ENCODE results near the gene STAC2.
A peak's percentile ranks its signal among the peaks of the same experiment; 100 is the strongest.
"Not testable (repeated sequence)": the region's sequence is repeated elsewhere in the genome, so short reads cannot be mapped to it uniquely, and the experiment has no call there.

Gene STAC2

DNA sequence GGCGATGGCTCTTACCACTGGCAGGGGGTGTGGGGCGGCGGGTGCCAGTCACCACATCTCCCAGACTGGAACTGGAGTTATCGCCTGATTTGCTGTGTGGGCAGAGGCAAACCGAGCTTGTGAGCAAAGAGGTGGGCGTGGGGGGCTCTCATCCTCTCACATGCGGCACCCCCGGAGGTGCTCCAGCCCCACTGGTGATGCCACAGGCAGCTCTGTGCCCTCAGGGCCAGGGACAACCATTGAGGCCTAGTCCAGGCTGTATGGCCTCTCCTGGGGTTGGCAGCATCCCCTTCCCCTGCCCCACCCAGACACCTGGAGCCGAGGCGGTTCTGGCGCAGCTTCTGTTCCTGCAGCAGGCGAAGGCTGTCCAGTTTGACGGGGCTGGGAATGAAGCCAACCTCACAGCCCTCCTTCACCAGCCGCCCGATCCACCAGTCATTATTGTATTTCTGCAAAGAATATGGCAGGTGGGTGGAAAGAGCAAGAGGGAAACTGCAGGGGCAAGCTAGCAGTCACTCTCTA lies 39.2 kb downstream of the STAC2 start:
- DNase-seq = no peak

DNA sequence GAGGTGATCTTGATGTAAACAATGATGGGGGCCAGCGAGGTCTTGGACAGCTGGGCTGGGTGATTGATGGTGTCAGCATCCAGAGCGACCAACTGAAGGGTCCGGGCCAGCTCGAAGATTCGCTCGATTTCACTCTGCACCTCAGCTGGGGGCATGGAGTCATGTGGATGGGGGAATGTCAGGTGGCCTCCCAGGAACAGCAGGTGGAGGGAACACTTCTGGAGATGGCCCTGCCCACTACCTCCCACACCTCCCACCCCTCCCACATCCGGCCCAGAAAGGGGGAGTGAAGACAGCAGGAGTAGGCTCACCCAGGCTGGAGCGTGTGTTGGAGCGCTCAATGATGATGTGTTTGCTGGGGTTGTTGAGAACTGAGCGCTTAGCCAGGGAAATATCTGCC lies 42.0 kb downstream of the STAC2 start:
- DNase-seq = no peak

DNA sequence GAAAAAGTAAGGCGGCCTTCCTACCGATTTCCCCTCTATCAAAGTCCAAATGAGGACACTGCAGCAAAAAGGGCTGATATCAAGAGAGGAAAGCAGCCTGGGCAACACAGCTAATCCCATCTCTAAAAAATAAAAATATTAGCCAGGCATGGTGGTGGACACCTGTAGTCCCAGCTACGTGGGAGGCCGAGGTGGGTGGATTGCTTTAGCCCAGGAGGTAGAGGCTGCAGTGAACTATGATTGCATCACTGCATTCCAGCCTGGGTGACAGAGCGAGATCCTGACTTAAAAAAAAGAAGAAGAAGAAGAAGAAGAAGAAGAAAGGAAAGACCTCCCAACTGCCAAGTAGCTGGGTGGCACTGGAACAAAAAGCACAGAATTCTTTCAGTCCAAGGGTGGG lies 42.7 kb downstream of the STAC2 start:
- DNase-seq = no peak

DNA sequence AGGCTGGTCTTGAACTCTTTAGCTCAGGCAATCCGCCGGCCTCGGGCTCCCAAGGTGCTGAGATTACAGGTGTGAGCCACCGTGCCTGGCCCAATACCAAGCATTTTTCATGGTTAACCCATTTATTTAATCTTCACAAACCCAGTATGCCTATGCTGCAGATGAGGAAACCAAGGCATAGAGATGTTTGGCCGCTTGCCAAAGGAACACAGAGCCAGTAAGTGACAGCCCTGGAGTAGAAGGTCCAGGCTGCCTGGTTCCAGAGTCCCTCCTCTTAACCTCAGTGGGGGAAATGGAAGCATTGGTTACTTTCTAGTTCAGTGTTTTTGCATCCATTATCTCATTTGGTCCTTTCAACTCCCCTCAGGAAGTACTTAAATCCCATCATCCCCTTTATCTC lies 44.4 kb downstream of the STAC2 start:
- DNase-seq = no peak

DNA sequence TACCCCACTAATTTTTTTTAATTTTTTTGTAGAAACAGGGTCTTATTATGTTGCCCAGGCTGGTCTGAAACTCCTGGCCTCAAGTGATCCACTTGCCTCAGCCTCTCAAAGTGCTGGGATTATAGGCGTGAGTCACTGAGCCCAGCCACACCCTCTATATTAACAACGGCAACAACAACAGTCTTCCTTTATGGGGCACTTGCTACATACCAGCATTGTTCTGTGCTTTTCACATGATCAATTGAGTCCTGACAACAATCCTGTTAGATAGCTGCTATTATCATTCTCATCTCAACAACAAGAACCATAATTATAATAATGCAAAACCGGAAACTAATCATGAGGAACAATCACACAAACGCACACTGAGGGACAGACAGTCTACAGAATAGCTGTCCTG lies 47.2 kb downstream of the STAC2 start:
- DNase-seq = no peak

DNA sequence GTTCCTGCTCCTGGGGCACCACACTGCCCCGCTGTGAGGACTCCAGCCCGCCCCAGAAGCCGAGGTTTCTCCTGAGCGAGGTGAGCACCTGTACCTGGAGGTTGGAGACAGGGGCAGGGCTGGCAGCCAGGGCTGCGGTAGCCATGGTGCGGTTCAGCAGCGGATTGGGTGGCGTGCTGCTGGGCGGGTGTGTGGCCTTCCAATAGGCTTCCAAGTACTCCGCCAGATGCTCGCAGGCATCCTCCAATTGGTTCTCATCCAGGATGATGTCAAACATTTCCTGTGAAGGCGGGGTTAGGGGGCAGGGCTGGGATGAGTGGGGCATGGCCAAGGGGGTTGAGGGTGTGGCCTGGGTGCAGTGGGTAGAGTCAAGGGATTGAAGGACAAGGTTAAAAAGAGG lies 48.5 kb downstream of the STAC2 start:
- no peak for DNase-seq

DNA sequence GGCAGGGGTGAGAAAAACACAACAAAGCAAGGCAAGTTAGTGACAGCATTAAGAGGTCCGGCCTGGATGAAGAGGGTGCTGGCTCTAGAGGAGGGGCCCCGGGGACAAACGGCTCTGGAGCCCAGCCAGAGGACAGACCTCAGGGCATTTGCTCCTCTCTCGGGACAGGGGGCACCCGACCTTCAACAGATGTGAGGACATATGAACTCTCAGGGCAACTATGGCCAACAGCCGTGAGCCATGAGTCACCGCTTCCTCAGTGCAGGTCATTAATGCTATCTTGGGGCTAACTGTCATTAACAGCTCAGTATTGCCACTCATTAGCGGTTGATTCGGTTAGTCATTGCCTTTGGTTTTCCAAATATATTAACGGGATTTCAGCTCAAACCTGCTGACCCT lies 50.1 kb downstream of the STAC2 start:
- DNase-seq = no peak

DNA sequence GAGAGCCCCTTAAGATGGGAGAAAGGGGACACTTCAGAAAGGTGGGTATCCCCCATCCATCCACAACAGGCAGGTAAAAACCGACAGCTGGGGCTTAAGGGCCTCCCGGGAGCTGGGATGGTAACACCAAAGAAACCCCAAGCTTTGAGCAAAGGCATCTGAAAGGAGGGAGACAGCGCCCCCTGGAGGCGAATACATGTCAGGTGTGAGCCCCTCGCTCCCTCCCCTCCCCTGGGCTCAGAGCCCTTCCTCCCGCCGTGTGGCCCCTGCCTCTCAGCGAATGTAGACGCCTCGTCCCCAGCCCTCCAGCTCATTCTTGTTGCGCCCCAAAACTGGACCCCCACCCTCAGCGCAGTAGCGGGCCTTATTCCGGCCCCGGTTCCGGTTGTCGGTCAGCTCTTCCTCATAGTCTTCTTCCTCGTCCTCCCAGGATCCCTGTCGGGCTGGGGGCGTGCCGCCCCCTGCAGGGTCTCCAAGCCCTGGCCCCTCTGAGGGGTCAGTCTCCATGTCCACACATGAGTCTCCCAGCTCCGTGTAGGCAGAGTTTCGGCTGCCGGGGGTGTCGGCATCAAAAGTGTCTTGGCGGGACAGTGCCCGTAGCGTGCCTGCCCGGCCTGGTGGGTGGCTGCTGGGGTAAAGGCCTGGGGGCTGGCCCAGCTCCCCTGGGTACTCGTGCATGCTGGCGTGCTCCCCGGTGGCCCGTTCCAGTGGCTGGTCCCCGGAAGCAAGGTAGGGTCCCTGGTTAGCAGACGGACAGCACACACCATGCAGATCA lies 50.6 kb downstream of the STAC2 start:
- peak; percentile 75 for DNase-seq

DNA sequence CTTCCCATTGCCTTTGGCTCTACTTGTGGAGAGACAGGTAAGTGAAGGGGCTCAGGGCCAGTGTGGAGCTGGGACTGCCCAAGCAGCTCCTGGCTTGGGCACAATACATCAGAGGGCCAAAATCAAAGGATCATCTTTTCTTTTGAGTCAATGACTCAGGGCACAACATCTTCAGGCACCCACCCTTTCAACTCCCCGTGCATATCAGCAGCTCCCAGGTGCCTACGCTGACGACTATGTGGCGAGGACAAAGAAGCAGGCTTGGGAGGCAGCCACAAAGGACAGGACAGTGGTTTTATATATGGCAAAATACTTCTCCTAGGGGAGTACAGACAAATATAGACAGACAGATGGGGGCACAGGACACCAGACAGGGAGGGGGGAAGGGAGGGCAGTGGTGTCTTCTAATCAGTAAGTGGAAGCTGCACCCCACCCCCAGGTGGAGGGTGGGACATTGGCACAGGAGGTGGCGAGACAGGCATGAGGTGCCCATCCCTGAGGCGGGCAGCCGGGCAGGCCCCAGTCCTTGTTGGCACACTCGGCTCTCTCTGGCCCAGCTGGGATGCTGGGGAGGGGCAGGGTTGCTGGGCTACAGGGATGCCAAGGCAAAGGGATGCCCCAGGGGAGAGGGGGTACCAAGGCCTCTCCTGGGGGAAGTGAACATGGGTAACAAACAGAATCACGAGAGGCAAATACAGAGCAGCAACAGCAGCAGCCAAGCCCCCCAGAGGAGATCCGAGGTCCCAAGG lies 52.0 kb downstream of the STAC2 start:
- no peak for DNase-seq

DNA sequence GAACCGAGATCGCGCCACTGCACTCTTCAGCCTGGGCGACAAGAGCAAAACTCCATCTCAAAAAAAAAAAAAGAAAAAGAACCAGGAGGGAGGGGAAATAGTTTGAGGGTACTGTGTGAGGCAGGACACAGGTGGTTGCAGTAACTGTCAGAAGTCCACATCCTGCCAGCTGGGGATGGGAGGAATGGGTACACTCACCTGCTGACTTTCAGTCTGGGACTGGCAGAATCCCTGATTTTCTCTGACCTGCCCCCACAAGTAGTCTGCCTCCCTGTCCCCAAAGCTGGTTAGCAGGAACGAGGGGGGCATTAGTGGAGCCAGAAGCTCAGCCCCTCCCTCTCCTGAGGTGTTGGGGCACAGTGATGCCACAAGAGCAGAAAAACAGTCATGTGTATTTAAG lies 52.7 kb downstream of the STAC2 start:
- no peak for DNase-seq

DNA sequence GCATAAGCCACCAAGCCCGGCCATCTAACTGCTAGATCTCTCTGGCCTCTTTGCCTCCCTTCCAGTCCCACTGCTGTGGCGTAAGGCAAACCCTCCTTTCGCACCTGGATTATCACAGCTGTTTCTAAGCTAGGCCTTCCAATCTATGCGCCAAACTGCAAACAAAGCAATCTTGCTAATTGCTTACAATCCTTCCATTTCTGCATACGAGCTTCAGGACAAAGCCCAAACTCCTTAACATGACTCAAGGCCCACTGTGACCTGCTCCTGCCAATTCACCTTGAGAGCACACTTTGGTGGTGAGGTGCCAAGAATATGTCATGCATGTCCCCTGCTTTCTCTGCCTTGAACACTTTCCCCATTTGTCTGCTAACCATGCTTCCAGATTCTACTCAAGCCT lies 53.8 kb downstream of the STAC2 start:
- no peak for DNase-seq

DNA sequence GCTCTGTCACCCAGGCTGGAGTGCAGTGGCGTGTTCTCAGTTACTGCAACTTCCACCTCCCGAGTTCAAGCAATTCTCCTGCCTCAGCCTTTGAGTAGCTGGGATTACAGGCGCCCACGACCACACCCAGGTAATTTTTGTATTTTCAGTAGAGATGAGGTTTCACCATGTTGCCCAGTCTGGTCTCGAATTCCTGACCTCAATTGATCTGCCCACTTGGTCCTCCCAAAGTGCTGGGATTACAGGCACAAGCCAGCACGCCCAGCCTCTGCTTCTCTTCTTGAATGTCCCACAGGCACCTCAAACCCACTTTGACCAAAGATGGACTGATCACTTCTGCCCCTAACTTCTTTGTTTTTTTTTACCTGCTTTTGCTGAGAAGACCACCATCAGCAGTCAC lies 55.2 kb downstream of the STAC2 start:
- DNase-seq = no peak

DNA sequence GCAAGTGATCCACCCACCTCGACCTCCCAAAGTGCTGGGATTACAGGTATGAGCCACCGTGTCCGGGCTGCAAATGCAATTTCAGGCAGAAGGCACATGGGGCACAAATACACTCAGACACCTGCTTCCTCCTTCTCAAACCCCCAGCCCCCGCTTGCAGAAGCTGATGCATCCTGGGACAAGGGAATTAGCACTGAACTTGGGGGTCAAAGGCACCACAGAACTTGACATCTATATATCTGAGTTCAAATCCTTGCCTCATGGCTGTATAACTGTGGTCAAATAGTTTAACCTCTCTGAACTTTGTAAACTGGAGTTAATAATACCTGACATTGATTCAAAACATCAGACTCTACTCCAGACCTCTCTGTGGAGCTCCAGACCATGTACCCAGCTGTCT lies 55.6 kb downstream of the STAC2 start:
- DNase-seq = no peak

DNA sequence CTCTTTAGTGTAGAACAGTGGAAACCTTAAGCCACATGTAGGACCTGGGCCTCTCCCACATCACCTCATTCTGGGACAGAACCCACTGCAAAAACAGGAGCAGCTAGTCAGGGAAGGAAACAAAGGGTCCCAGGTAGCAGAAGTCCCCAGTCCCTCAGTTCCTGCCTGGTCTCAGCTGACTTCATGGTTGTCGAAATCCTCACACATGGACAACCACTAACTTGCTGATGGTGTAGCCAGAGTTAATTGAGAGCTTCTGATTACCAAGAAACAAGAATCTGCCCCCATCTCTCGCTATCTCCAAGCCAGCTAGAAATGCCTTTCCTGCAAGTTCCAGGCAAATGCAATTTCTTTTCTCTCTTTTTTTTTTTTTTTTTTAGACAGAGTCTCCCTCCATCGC lies 56.2 kb downstream of the STAC2 start:
- DNase-seq = no peak

DNA sequence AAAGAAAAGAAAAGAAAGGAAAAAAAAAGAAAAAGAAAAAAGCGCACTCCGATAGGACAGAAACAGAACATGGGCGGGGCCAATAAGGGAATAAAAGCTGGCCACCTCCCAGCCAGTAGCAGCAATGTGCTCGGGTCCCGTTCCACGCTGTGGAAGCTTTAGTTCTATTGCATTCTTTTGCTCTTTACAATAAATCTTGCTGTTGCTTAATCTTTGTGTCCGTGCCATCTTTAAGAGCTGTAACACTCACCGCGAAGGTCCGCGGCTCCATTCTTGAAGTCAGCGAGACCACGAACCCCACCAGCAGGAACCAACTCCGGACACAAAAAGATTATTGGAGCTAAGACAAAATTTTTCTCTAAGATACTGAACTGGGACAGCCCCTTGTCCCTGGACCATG lies 56.6 kb downstream of the STAC2 start:
- no peak for DNase-seq

DNA sequence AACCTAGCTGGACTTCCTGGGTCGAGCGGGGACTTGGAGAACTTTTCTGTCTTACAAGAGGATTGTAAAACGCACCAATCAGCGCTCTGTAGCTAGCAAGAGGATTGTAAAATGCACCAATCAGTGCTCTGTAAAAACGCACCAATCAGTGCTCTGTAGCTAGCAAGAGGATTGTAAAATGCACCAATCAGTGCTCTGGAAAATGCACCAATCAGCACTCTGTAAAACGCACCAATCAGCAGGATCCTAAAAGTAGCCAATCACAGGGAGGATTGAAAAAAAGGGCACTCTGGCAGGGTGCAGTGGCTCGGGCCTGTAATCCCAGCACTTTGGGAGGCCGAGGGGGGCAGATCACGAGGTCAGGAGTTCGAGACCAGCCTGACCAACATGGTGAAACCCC lies 57.2 kb downstream of the STAC2 start:
- DNase-seq = not testable (repeated sequence)

DNA sequence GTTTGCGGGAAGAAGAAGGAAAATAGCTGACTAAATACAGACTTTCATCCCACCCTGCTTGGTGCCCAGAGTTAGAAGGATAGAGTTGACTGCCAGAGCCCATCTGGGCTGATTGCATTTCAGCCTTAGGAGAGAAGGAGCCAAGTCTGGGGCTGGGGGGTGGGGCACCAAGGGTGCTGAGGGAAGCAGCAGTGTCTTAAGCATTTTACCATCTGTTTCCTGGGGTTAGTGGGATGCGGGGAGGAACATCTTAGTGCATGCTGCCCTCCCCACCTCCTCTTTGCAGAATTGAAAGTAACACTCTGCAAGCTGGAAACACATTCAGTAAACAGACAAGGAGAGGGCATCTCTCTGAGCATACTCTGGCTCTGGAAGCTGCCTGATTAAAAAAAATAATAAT lies 58.3 kb downstream of the STAC2 start:
- no peak for DNase-seq

DNA sequence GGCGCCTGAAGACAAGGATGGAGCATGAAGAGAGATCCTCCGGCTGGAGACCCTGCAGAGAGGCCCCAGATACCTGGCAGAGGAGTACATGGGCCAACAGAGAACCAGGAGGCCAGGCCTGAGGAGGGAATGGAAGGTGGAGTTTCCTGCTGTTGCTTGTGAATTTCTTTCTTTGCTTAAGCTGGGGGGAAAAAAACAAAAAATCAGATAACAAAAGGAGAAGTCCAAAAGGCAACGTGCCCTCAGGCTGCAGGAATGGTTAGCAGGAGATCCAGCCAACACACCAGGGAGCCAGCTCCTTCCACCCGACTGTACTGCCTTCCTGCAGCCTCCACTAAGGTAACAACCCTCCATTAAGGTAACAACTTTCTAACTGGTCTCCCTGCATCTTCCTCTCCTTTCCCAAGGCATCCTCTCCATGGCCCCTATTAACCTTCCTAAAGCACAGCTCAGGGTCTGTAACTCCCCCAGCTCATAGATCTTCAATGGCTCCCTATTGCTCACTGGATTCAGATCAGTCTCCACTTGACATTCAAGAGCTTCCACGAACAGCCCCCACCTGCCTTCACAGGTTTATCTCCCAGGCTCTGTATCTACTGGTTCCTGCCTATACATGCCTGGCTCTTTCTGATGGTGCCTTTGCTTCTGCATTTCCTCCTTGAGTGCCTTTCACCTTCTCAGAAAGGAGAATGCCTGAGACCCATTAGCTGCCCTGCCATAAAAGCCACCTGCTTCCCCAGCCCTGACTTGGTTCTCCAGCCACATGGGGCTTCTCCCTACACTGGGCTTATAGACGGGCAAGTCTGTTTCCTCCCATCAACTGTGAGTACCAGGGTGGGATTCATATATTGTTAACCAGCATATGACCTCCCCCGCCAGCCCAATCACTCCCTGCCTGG lies 59.1 kb downstream of the STAC2 start:
- DNase-seq = no peak

DNA sequence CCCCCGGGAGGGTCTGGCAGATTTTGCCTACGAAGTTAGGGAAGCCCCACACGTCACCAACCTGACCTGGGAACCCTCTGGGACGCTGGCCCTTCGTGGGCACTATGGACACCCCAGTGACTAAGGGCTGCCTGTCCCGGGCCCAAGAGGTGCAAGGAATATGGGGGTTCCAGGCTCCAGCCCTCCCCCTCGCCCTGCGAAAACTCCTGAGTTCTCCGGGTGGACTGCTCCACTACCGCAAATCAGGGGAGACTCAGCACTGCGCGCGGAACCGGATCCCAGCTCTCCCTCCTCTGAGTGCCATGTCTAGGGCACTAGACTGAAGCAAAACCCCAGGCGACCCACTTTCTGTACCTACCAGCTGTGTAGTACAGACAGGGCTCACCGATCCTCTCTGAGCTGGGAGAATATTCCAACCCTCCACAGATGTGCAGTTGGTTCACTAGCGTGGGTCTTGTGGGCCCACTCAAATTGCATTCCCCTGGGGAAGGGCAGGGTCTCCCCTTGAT lies 59.9 kb downstream of the STAC2 start, which contains the start of gene ARL5C:
Gene ARL5C (minus strand): TSS at position 321 of the 509 bp plus-strand sequence. CDS start 401 bp downstream, outside the sequence.
- DNase-seq = no peak

DNA sequence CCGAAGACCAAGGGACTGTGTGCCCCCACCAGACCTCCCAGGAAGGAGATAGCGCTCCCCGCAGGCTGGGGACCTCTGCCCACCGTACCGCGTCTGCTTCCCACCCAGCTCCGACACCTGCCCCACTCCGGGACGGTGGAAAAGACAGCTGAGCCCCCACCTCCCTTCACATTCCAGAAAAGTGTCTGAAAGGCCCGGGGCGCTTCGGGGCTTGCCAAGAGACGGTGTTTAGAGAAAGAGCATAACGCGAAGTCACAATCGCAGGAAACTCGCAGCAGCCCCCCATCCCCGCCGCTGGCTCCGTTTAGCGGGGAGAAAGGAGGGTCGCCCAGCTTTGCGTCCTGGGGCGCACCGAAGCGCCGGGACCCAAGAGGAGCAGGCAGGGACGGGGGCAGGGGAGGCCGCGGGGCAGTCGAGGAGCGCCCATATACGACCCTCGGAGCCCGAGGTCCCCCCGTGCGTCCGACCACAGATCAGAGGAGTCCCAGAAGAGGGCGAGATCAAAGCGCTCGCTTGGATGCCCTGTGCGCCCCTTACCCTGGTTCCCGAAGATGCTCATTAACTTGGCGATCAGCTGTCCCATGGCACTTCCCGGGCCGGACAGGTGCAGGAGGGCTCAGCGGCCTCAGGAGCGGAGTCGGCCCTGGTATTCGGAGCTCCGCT lies 60.4 kb downstream of the STAC2 start:
- no peak for DNase-seq

DNA sequence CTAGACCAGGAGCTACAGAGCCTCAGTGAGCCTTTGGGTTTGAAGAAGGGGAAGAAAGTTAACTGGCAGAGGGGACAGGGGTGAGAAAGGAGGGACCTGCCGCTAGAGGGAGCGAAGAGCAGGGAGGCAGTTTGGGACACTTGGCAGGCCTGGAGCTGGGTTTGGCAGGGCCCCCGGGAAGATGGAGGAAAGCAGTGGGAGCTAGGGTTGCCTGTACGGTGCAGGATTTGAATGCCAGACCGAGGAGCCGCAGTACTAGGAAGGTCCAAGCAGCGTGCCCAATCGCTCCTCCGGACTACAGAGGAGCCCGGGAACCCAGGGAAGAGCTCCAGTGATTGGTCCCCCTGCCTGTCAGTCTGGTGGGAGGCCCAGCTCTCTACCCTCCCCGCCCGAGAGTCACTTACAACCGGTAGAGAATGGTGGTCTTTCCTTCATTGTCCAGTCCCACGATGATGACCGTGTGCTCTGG lies 61.0 kb downstream of the STAC2 start:
- peak; percentile 78 for DNase-seq

DNA sequence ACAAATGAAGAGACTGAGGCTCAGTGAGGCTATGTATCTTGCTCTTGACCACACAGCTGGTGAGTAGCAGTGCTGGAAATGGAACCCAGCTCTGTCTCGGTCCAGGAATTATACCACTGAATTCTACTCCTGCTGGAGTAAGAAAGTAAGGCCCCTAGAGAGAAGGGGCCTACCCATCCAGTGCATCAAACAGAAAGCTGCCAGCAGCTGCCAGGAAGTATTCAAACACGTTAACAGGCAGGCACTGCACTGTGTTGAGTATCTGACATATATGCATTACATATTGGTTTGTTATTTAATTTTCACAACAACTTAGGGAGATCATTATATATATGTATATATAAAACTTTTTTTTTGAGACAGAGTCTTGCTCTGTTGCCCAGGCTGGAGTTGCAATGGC lies 63.8 kb downstream of the STAC2 start:
- DNase-seq = no peak

Data from CD4-positive, alpha-beta T cell treated with Interleukin-15 for 1 hour (primary cell).